Spleen (tissue), 7 donors: ENCODE measurements around the gene STK17A.
A peak's percentile ranks its signal among the peaks of the same experiment; 100 is the strongest.

ENCODE experiments used
- CTCF ChIP-seq, 11 experiments: fragments of 200-600 bp in 7 of 11; fragments of 450-650 bp in 4 of 11; sonication (generic) in 4 of 11; IDR thresholded peaks in 8 of 11; conservative IDR thresholded peaks in 3 of 11; 1 replicate in 7 of 11; 2 replicates in 4 of 11; pipeline versions ENCODE4 v1.4.0 to v1.8.0; 2016 to 2021; ENCODE audit warnings: antibody characterized with exemption in 11 of 11, inconsistent platforms in 4 of 11, mild to moderate bottlenecking in 1 of 11
- POLR2A ChIP-seq, 3 donors: fragments of 450-650 bp; IDR thresholded peaks; one replicate each; pipeline ENCODE4 v1.5.1; 2017; ENCODE audit warnings: antibody characterized with exemption in 3 of 3, mild to moderate bottlenecking in 1 of 3
- POLR2AphosphoS5 ChIP-seq, 3 donors: sonication (generic); formaldehyde crosslinking; IDR thresholded peaks; one replicate each; pipeline ENCODE4 v1.5.1; 2017; ENCODE audit warnings: antibody characterized with exemption in 3 of 3
- donor health status: DM: no; HTN: no; CAD: no; lungs with moderate emphysema.
- donor health status: DM: no; HTN: no; CAD: no.
- donor health status: DM: no; HTN: no; CAD: no.

GRCh38 chr7:43647673-43648472, 65.0 kb downstream of the STK17A start:
- no peak for TF ChIP-seq CTCF (IDR thresholded peaks at IDR 0.05 in 8 of 11, conservative IDR thresholded peaks at IDR 0.05 in 3 of 11)
- no peak for TF ChIP-seq POLR2A (IDR thresholded peaks at IDR 0.05)
- TF ChIP-seq POLR2AphosphoS5 (IDR thresholded peaks at IDR 0.05), result peak; percentile 84 to 92 (median 87)
